GM21576 (cell line): Measurements from ENCODE around the gene AGMO.

Experiments
- ATAC-seq: cut with Tn5 transposase; IDR thresholded peaks from one replicate; pipeline ENCODE4 v1.9.1; 2021; ENCODE audit warnings: mild to moderate bottlenecking, moderate library complexity; ENCODE audit not compliant: unreplicated experiment

Gene AGMO

GRCh38 chr7:15402436-15403136 lies 159.2 kb downstream of the AGMO start:
- ATAC-seq: no peak

GRCh38 chr7:15400440-15400839 lies 161.4 kb downstream of the AGMO start:
- ATAC-seq: no peak

DNA sequence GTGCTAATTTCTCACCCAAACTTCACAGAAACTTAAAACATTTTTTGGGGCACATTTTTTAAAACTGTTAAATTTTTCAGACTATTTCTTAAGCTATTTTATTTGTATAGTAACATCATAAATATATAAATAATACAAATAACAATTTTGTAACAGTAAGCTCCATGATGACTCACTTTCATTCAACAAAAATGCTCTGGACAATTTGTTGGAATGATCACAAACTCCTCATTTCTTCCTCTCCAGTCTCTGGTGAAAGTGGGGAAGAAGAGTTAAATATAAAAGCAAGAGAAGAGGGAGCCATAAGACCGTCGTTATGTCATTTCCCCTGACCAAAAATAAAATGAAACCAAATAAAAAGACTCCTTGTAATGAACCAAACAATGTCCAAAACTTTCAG lies 162.4 kb downstream of the AGMO start:
- no peak for ATAC-seq

DNA sequence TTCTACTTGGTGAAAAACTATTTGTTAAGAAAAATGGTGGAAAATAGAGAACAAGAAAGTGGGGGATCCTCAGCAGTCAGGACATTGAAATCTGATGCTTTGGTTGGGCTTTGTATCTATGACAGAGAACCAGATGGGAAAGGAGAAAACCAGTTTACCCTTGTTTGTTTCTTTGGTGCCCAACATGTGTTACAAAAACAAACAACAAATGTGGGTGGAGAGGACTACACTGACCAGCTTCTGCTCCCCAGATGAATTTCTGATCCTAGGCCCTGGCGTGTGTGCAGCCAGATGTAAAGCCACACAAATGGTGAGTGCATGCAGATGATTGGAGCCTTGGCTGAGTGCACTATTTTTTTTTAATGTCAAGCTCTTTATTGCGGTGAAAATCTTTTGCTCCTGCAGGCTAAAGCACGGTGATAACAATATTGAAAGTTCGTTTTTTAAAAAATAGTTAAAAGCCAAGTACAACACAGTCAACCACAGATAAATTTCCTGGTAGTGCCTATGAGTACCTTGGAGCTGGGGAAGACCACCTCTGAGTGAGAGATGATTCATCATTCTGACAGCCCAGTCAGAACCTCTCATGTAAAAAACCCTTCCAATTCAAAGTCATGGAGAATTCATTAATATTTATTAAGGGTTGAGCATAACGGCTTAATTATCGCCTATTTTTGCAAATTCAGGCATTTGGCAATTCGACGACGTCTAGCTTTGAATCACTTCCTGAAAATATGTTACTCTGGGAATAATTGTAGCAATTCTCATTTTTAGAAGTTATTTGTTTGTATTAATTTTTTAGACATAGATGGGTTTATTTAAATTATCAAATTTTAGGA lies 163.7 kb downstream of the AGMO start:
- ATAC-seq: no peak

DNA sequence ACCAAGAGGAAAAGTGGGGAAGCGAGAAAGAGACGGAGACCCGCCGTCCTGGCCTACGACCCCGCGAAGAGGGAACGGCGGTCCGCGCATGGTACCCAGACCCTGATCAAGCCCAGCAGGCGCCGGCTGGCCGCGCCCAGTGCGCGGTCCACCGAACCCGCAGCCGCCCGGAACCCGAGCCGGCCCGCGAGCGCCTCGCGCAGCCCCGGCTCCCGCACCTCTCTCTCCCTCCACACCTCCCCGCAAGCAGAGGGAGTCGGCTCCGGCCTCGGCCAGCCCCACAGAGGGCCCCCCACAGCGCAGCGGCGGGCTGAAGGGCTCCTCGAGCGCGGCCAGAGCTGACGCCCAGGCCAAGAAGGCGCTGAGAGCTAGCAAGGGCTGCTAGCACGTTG lies 164.7 kb downstream of the AGMO start:
- ATAC-seq: no peak

DNA sequence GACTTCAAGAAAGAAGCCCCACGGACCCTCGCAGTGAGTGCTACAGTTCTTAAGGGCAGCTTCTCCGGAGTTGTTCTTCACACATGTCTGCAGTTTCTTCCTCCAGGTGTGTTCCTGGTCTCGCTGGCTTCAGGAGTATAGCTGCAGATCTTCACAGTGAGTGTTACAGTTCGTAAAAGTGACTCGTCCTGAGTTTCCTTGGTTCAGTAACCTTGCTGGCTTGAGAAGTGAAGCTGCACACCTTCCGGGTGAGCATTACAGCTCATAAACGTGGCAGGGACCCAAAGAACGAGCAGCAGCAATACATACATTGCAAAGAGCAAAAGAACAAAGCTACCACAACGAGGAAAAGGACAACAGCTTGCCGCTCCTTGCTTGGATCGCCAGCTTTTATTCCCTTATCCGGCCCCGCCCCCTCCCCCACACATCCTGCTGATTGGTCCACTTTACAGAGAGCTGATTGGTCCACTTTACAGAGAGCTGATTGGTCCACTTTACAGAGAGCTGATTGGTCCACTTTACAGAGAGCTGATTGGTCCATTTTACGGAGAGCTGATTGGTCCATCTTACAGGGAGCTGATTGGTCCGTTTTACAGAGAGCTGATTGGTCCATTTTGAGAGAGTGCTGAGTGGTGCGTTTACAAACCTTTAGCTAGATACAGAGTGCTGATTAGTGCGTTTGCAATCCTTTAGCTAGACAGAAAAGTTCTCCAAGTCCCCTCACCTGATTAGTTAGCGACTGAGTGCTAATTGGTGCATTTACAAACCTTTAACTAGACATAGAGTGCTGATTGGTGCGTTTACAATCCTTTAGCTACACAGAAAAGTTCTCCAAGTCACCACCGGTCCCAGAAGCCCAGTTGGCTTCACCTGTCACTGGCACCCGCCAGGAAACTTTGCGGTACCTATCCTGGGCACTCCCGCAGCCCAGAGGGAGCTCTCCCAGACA lies 165.3 kb downstream of the AGMO start:
- no peak for ATAC-seq

DNA sequence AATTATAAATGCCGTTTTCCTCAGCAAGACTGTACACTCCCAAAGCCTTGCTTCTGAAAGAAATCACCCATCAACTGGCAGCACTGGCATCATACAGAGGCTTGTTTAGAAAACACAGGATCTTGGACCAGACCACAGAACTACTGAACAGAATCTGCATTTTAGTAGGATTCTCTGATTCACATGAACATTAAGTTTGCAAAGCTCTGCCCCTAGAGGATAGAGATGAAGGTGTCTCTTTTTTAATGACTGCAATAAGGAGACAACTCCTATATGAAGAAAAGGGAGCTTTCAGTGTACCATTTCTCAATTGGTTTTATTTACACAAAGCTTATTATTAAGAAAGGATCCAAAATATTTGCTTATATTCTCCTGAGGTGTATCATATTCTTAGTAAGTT lies 172.7 kb downstream of the AGMO start:
- no peak for ATAC-seq

GRCh38 chr7:15378494-15379145 lies 183.2 kb downstream of the AGMO start:
- ATAC-seq: no peak

GRCh38 chr7:15376600-15376999 lies 185.2 kb downstream of the AGMO start:
- no peak for ATAC-seq

DNA sequence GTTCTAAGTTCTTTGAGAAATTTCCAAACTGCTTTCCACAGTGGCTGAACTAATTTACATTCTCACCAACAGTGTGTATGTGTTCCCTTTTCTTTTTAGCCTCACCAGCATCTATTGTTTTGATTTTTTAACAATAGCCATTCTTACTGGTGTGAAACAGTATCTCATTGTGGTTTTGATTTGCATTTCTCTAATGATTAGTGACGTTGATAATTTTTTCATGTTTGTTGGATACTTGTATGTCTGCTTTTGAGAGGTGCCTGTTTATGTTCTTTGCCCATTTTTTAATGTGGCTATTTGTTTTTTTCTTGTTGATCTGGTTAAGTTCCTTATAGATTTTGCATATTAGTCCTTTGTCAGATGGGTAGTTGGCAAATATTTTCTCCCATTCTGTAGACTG lies 191.4 kb downstream of the AGMO start:
- ATAC-seq: no peak

DNA sequence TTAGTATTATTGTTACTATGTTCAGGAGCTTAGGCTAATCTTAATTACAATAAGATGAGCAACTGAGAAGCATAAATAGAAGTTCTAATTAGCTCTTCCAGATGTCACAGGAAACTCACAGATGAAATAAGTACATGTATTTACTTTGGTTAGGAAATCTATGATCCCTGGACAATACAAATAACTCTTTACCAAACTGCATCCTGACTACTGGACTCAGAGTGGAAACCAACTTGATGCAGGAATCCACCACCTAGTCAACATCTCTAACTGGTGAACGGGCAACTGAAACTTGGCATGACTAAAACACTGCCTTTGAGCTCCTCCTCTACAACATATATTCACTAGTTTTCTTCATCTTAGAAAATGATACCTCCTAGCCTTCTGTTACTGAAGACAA lies 193.2 kb downstream of the AGMO start:
- no peak for ATAC-seq

DNA sequence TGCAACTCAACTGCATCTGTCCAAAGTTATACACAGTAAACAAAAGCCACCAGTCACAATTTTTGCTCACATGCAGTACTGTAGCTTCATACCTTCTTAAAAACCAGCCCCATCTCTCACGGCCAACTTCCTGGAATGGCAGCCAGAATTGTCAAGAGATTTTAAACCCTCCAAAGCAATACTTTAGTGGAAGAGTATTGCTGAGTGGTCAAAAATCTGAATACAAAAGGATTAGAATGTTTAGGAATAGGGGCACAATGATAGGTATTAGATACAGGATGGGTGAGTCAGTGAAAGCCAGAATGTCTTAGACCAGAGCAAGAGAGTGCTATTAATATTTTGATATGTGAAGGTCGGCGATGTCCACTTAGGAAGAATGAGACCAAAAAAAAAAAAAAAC lies 193.9 kb downstream of the AGMO start:
- ATAC-seq: no peak

- ATAC-seq: no peak
Measured at GRCh38 chr7:15358112-15358511, 203.7 kb downstream of the AGMO start.

GRCh38 chr7:15352421-15353206 lies 209.2 kb downstream of the AGMO start:
- ATAC-seq: no peak

- no peak for ATAC-seq
Measured at GRCh38 chr7:15345216-15345615, 216.6 kb downstream of the AGMO start.

DNA sequence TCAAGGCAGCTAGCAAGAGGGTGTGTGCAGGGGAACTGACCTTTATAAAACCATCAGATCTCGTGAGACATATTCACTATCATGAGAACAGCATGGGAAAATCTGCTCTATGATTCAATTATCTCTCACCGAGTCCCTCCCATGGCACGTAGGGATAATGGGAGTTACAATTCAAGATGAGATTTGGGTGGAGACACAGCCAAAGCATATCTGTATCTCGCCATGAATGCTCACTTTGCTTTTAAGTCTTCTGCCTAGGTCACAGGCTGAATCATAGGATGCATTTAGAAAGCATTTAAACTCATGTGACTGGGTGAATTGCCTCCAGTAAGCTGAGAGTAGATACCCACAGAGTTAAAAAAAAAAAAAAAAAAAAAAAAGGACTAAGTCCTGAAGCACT lies 220.0 kb downstream of the AGMO start:
- ATAC-seq: no peak

DNA sequence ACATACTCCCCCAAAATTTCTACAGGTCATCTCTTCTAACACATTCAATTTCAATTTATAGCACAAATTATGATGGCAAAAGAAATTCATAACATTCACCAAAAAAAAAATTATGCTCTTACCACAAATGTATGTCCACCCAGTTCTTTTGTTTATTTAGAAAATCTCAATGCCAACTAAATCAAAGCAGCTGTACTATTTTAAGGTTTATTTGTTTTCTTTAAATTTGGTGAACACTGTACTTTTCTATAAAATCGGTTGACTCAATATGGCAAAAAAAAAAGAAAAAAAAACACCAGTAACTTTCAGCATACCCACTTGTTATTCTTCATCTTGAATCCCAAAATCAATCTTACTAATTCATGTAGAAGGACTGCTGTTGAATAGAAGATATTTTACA lies 225.7 kb downstream of the AGMO start:
- ATAC-seq: no peak

GRCh38 chr7:15335390-15335789 lies 226.4 kb downstream of the AGMO start:
- ATAC-seq: no peak

DNA sequence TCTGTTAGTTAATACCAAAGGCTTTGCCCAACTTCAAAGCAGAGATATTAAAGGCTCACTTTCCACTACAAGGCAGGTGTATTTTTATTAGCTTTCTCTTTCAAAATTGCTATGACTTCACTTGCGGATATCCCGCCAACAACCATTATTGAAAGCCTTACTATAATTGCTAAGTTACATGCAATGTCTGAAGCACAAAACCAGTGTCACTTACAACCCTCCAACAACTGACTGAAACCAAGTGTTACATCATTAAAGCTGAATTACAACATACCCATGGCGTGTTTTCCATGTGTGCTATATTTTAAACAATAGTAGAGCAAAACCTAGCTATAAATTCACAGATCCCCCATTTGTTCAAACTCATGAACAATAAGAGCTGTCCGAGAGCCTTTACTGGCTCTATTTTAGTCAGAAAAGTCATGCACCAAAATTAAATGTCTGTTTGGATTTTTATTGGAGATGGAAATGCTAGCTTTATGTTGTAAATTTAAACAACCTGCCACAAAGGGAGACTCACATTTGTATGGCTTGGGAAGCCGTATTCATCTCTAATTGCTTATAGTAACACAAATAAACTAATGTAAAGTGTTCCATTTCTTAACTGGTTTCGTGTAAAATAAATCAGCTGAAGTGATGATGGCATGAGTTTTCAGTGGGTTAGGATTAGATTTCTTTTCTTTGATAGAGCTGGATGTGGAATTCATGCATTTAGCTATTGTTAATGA lies 227.1 kb downstream of the AGMO start:
- ATAC-seq: no peak
